ENCODE data around the gene C8B. TPM values are rescaled to one million over a fixed set of nuclear protein-coding genes. Genes with fewer than 3 reads are reported as not detected.

Gene C8B
- total RNA-seq, 6 experiments from 2014 or later: not detected

DNA sequence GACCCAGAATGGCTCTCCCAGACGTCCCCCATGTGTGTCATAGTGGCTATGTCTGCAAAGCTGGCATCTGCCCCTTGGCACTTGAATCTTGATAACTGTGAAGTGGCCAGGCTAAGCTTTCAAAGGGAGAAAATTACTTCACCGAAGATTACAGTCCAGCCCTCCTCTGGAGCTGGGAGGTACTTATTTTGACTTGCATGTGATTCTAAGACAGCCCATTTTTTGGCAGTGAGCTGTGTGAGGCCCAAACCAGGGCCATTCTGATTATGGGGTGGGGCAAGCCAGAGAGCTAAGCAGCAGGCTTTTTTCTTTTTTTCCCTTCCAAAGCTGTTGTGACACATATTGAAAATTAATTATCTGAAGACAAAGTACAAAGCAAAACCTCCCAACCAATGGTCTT lies 42.1 kb upstream of the C8B start:
- Mint-ChIP-seq H3K27ac (no peak overlapping the region), H3K27me3 (ENCODE audit: insufficient read depth) (peaks cover 6% of the 10 kb centered on the region), H3K36me3 (ENCODE audit: low read depth) (no peaks in the 10 kb centered on the region), H3K4me1 (ENCODE audit: low read depth) (no peaks in the 10 kb centered on the region), H3K9me3 (no peaks in the 10 kb centered on the region), H3K4me3 (no peak overlapping the region)
- DNase-seq: no peak
- TF ChIP-seq, protein P1, sequence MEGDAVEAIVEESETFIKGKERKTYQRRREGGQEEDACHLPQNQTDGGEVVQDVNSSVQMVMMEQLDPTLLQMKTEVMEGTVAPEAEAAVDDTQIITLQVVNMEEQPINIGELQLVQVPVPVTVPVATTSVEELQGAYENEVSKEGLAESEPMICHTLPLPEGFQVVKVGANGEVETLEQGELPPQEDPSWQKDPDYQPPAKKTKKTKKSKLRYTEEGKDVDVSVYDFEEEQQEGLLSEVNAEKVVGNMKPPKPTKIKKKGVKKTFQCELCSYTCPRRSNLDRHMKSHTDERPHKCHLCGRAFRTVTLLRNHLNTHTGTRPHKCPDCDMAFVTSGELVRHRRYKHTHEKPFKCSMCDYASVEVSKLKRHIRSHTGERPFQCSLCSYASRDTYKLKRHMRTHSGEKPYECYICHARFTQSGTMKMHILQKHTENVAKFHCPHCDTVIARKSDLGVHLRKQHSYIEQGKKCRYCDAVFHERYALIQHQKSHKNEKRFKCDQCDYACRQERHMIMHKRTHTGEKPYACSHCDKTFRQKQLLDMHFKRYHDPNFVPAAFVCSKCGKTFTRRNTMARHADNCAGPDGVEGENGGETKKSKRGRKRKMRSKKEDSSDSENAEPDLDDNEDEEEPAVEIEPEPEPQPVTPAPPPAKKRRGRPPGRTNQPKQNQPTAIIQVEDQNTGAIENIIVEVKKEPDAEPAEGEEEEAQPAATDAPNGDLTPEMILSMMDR (IDR thresholded peaks at IDR 0.05): no peak

GRCh38 chr1:57007472-57007871 lies 41.7 kb upstream of the C8B start:
- no peaks in the 10 kb centered on the region for H3K36me3 Mint-ChIP-seq (ENCODE audit: low read depth)
- DNase-seq: no peak
- H3K4me1 Mint-ChIP-seq (ENCODE audit: low read depth): no peaks in the 10 kb centered on the region
- H3K9me3 Mint-ChIP-seq: no peaks in the 10 kb centered on the region
- H3K4me3 Mint-ChIP-seq: no peak overlapping the region
- TF ChIP-seq, protein P1 (IDR thresholded peaks at IDR 0.05): no peak
- H3K27ac Mint-ChIP-seq: no peak overlapping the region
- H3K27me3 Mint-ChIP-seq (ENCODE audit: insufficient read depth): peaks cover 6% of the 10 kb centered on the region

DNA sequence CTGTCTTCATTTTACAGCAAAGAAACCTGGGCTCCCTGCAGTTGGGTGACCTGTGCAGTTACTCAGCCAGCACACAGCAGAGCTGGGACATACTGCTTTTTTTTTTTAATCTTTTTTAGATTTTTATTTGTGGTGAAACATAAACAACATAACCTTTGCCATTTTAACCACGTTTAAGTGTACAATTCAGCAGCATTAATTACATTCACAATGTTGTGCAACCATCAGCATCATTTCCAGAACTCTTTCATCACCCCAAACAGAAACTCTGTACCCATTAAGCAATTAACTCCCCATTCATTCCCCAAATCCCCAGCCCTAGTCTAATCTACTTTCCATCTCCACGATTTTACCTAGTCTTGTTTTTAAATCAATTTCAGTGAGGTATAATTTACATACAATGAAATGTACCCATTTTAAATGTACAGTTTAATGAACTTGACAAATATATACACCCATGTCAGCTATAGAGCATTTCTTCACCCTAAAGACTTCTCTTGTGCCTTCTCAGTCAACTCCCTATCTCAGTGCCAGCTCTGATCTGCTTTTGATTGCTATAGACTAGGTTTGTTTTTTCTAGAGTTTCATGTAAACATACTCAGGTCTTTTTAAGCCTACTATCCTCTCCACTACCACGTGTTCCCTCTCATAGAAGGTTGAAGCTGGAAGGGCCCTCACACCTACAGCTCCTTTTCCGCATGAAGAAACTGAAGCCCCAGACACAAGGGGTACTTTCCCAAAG lies 37.8 kb upstream of the C8B start:
- no peaks in the 10 kb centered on the region for H3K36me3 Mint-ChIP-seq (ENCODE audit: low read depth)
- H3K4me3 Mint-ChIP-seq: no peak overlapping the region
- TF ChIP-seq, protein P1 (IDR thresholded peaks at IDR 0.05): no peak
- no peaks in the 10 kb centered on the region for H3K4me1 Mint-ChIP-seq (ENCODE audit: low read depth)
- DNase-seq: no peak
- H3K9me3 Mint-ChIP-seq: no peaks in the 10 kb centered on the region
- peaks cover 3% of the 10 kb centered on the region for H3K27me3 Mint-ChIP-seq (ENCODE audit: insufficient read depth)
- H3K27ac Mint-ChIP-seq: no peak overlapping the region

GRCh38 chr1:56995414-56996100 lies 29.7 kb upstream of the C8B start:
- TF ChIP-seq, protein P1 (IDR thresholded peaks at IDR 0.05): no peak
- Mint-ChIP-seq H3K4me1 (ENCODE audit: low read depth) (no peaks in the 10 kb centered on the region), H3K27me3 (ENCODE audit: insufficient read depth) (no peaks in the 10 kb centered on the region; the same call in 1 of the 2 replicates), H3K9me3 (no peaks in the 10 kb centered on the region), H3K36me3 (ENCODE audit: low read depth) (no peaks in the 10 kb centered on the region), H3K27ac (no peak overlapping the region), H3K4me3 (no peak overlapping the region)
- no peak for DNase-seq

GRCh38 chr1:56993475-56993874 lies 27.7 kb upstream of the C8B start:
- DNase-seq: no peak
- TF ChIP-seq, protein P1 (IDR thresholded peaks at IDR 0.05): no peak
- no peaks in the 10 kb centered on the region for H3K4me1 Mint-ChIP-seq (ENCODE audit: low read depth)
- no peaks in the 10 kb centered on the region for H3K36me3 Mint-ChIP-seq (ENCODE audit: low read depth)
- no peaks in the 10 kb centered on the region; the same call in 1 of the 2 replicates for H3K27me3 Mint-ChIP-seq (ENCODE audit: insufficient read depth)
- H3K27ac Mint-ChIP-seq: no peak overlapping the region
- H3K9me3 Mint-ChIP-seq: no peaks in the 10 kb centered on the region
- no peak overlapping the region for H3K4me3 Mint-ChIP-seq
